NB4 (cell line): ENCODE measurements around the gene IGF1R.
A peak's percentile ranks its signal among the peaks of the same experiment; 100 is the strongest.

ENCODE experiments used
- DNase-seq: peaks from one replicate; pipeline ENCODE4 v3.0.0; 2010; ENCODE audit warnings: low read depth
- H3K4me3 ChIP-seq: one replicate; pipeline ENCODE4 v1.5.1; 2011; ENCODE audit warnings: mild to moderate bottlenecking, low read depth, low read length, moderate library complexity
- MYC ChIP-seq: IDR thresholded peaks from 2 replicates; pipeline ENCODE4 v1.6.1; 2011; ENCODE audit warnings: low read depth, low read length
- POLR2A ChIP-seq: IDR thresholded peaks from 2 replicates; pipeline ENCODE4 v1.6.1; 2011; ENCODE audit warnings: mild to moderate bottlenecking; ENCODE audit not compliant: insufficient read length; ENCODE audit errors: extremely low read depth
- TF ChIP-seq, protein P1 (sequence below): IDR thresholded peaks from 2 replicates; pipeline ENCODE4 v1.6.1; 2011; ENCODE audit warnings: low read depth, low read length
- TF ChIP-seq, protein P2 (sequence below): IDR thresholded peaks from one replicate; pipeline ENCODE4 v1.5.1; 2012; ENCODE audit warnings: low read depth, low read length

Gene IGF1R

GRCh38 chr15:98863983-98864382 is 215.6 kb downstream of the IGF1R start:
- no peak for DNase-seq
- TF ChIP-seq POLR2A, result no peak
- TF ChIP-seq, protein P1, sequence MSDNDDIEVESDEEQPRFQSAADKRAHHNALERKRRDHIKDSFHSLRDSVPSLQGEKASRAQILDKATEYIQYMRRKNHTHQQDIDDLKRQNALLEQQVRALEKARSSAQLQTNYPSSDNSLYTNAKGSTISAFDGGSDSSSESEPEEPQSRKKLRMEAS, result no peak
- TF ChIP-seq, protein P2, sequence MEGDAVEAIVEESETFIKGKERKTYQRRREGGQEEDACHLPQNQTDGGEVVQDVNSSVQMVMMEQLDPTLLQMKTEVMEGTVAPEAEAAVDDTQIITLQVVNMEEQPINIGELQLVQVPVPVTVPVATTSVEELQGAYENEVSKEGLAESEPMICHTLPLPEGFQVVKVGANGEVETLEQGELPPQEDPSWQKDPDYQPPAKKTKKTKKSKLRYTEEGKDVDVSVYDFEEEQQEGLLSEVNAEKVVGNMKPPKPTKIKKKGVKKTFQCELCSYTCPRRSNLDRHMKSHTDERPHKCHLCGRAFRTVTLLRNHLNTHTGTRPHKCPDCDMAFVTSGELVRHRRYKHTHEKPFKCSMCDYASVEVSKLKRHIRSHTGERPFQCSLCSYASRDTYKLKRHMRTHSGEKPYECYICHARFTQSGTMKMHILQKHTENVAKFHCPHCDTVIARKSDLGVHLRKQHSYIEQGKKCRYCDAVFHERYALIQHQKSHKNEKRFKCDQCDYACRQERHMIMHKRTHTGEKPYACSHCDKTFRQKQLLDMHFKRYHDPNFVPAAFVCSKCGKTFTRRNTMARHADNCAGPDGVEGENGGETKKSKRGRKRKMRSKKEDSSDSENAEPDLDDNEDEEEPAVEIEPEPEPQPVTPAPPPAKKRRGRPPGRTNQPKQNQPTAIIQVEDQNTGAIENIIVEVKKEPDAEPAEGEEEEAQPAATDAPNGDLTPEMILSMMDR, result no peak
- no peak overlapping the region for H3K4me3 ChIP-seq

- peak overlapping the region; percentile 79 for H3K4me3 ChIP-seq
- peak; percentile 95 for DNase-seq
These were observed 217.3 kb downstream of the IGF1R start for GRCh38 chr15:98865397-98866339.

DNA sequence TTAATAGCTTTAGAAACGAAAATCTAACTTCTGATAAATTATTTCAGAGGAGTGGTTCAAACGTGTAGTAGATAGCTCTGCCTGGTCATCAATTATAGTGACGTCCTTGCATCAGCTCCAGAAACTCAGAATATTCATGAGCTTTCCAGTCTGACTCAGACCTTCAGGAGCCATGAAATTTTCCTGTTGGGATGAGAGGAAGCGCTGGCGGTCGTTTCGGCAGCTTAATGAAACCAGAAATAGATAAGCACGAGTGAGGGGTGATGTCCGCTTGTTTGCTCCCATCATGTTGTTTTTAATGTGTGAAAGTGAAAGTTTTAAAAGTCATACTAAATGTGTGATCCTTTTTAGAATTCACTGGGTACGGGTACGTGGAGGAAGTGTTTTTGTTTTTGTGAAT is 218.2 kb downstream of the IGF1R start:
- peak overlapping the region; percentile 79 for H3K4me3 ChIP-seq
- TF ChIP-seq, protein P2, result no peak
- TF ChIP-seq MYC (no peak), POLR2A (no peak)
- TF ChIP-seq, protein P1, result no peak
- no peak for DNase-seq

More at GRCh38 chr15:98865397-98866339, 217.3 kb downstream of the IGF1R start:
- peak; percentile 100 for TF ChIP-seq MYC
- TF ChIP-seq, protein P1, result peak; percentile 100
- peak; percentile 48 for TF ChIP-seq POLR2A
- TF ChIP-seq, protein P2, result no peak

- no peak overlapping the region for H3K4me3 ChIP-seq
- DNase-seq, result no peak
These were observed 220.2 kb downstream of the IGF1R start for GRCh38 chr15:98868564-98868963.

GRCh38 chr15:98870788-98871187 is 222.4 kb downstream of the IGF1R start:
- TF ChIP-seq, protein P1, result no peak
- TF ChIP-seq, protein P2, result no peak
- TF ChIP-seq POLR2A, result no peak
- TF ChIP-seq MYC, result no peak
- no peak overlapping the region for H3K4me3 ChIP-seq

More at GRCh38 chr15:98868564-98868963, 220.2 kb downstream of the IGF1R start:
- TF ChIP-seq, protein P2, result no peak
- TF ChIP-seq POLR2A (no peak), MYC (no peak)
- TF ChIP-seq, protein P1, result no peak

More at GRCh38 chr15:98870788-98871187, 222.4 kb downstream of the IGF1R start:
- DNase-seq, result no peak
